Pancreas (tissue), 10 donors: ENCODE measurements around the gene HPN. TPM values are rescaled to one million over a fixed set of nuclear protein-coding genes. Genes with fewer than 3 reads are reported as not detected.

Experiments
- ATAC-seq, 4 donors: fragments of 200-7000 bp; cut with Tn5 transposase; one replicate each; pipeline versions ENCODE4 v1.8.0 to v1.9.1; 2020; ENCODE audit warnings: mild to moderate bottlenecking in 4 of 4, moderate library complexity in 4 of 4
- DNase-seq, 6 donors: peaks; one replicate each; pipeline ENCODE4 v3.0.0-alpha.2; 2020
- FAIRE-seq: peaks from 2 replicates; lab custom pipeline; 2012; peaks lifted over from hg19 to GRCh38; lab: Jason Lieb, UNC
- H3K27ac ChIP-seq, 4 donors: fragments of 200-600 bp; sonication (generic); 1 replicate in 3 of 4; 2 replicates in 1 of 4; pipeline versions ENCODE4 v1.5.0 to v1.8.0; 2020
- H3K27me3 ChIP-seq, 4 donors: fragments of 200-600 bp; one replicate each; pipeline ENCODE4 v1.8.0; 2021
- H3K36me3 ChIP-seq, 3 donors: fragments of 200-600 bp; sonication (generic) in 1 of 3; one replicate each; pipeline versions ENCODE4 v1.5.0 to v1.8.0; 2020 to 2021
- H3K4me1 ChIP-seq, 3 donors: fragments of 200-600 bp; one replicate each; pipeline ENCODE4 v1.8.0; 2021
- H3K4me3 ChIP-seq, 4 donors: fragments of 200-600 bp; sonication (generic) in 2 of 4; one replicate each; pipeline versions ENCODE4 v1.5.0 to v1.8.0; 2020 to 2021
- H3K9me3 ChIP-seq, 4 donors: fragments of 200-600 bp; one replicate each; pipeline ENCODE4 v1.8.0; 2021
- CTCF ChIP-seq, 4 donors: fragments of 200-600 bp; sonication (generic) in 3 of 4; IDR thresholded peaks; one replicate each; pipeline versions ENCODE4 v1.5.0 to v1.8.0; 2021; ENCODE audit warnings: antibody characterized with exemption in 4 of 4
- WGBS, 2 donors: extraction: QIAGEN DNeasy Blood & Tissue Kit; methylation state at CpG; one replicate each; pipeline ENCODE4 v1.1.7; 2013; 5-methylcytosine and 5-hydroxymethylcytosine counted together
- intact Hi-C, 3 donors: fragments of 100-400 bp; cut with DNase I; formaldehyde crosslinking; loops; one replicate each; pipeline versions ENCODE4 v1.11.1 to v1.14.2; 2022
- polyA plus RNA-seq, 2 donors: library from polyadenylated mRNA; stranded (reverse); fragments of 200-250 nt; gene quantifications; one replicate each; pipeline ENCODE4 v1.2.3, GENCODE V29; 2013
- total RNA-seq, 6 donors: library from RNA; stranded (reverse); fragmentation: NEBNext Ultra II Directional in 4 of 6; extraction: Animal tissue kit (Norgen Biotek cat#: 25700) in 4 of 6; gene quantifications; one replicate each; pipeline versions ENCODE4 v1.2.1 to v1.2.4, GENCODE V29; 2021 to 2023
- donor health status: healthy with polysubstance abuse.
- donor health status: DM: no; HTN: no; CAD: no; lungs with moderate emphysema.
- donor health status: DM: no; HTN: no; CAD: no.
- donor health status: control.
- donor health status: control.
- donor health status: Bipolar disorder and iron deficiency.
- donor health status: DM: yes; HTN: yes; CAD: no.
- donor health status: DM: no; HTN: no; CAD: no.
- donor health status: DM: no; HTN: no; CAD: no.
- donor health status: DM: yes; HTN: yes; CAD: no.

The HPN gene
- total and polyA plus RNA-seq, 8 donors: 93.0 to 238 (median 124) TPM

GRCh38 chr19:35085947-35086346, 44.4 kb downstream of the HPN start:
- no peak for ATAC-seq
- no peak for FAIRE-seq
- intact Hi-C loops: no loop called here
- H3K9me3 ChIP-seq: no peaks in the 10 kb centered on the region
- no peak for DNase-seq
- H3K4me3 ChIP-seq: no peak overlapping the region
- no peaks in the 10 kb centered on the region for H3K27me3 ChIP-seq
- H3K27ac ChIP-seq: no peak overlapping the region
- no peaks in the 10 kb centered on the region for H3K4me1 ChIP-seq
- TF ChIP-seq CTCF (IDR thresholded peaks at IDR 0.05): no peak
- H3K36me3 ChIP-seq: no peaks in the 10 kb centered on the region
- 73 to 77% methylated on average over 6 of the region's 6 CpGs for WGBS, 2 donors

- no peak for TF ChIP-seq CTCF (IDR thresholded peaks at IDR 0.05)
- Histone ChIP-seq H3K27me3 (no peaks in the 10 kb centered on the region), H3K36me3 (no peaks in the 10 kb centered on the region), H3K4me3 (no peak overlapping the region), H3K27ac (no peak overlapping the region), H3K4me1 (no peaks in the 10 kb centered on the region), H3K9me3 (no peaks in the 10 kb centered on the region)
- intact Hi-C loops: no loop called here
- FAIRE-seq (no peak), DNase-seq (no peak), ATAC-seq (no peak)
- 77 to 82% methylated on average over 8 of the region's 8 CpGs for WGBS, 2 donors
These were observed 44.9 kb downstream of the HPN start for GRCh38 chr19:35086455-35086854.

- Histone ChIP-seq H3K36me3 (no peaks in the 10 kb centered on the region), H3K4me3 (no peak overlapping the region), H3K4me1 (no peaks in the 10 kb centered on the region), H3K27me3 (no peaks in the 10 kb centered on the region), H3K9me3 (no peaks in the 10 kb centered on the region), H3K27ac (no peak overlapping the region)
- ATAC-seq (no peak), FAIRE-seq (no peak), DNase-seq (no peak)
- no peak for TF ChIP-seq CTCF (IDR thresholded peaks at IDR 0.05)
- intact Hi-C loops: no loop called here
These were observed 45.9 kb downstream of the HPN start for GRCh38 chr19:35087393-35087792.

- no peaks in the 10 kb centered on the region for H3K9me3 ChIP-seq
- no peak for TF ChIP-seq CTCF (IDR thresholded peaks at IDR 0.05)
- intact Hi-C loops: no loop called here
- no peak for ATAC-seq
- no peak overlapping the region for H3K4me3 ChIP-seq
- DNase-seq: no peak
- no peak overlapping the region for H3K27ac ChIP-seq
- FAIRE-seq: no peak
- WGBS, 2 donors: 85 to 89% methylated on average over 8 of the region's 8 CpGs
- no peaks in the 10 kb centered on the region for H3K36me3 ChIP-seq
- no peaks in the 10 kb centered on the region for H3K27me3 ChIP-seq
- H3K4me1 ChIP-seq: no peaks in the 10 kb centered on the region
These were observed 46.8 kb downstream of the HPN start for GRCh38 chr19:35088131-35088913.

GRCh38 chr19:35089554-35089953, 48.0 kb downstream of the HPN start:
- Histone ChIP-seq H3K27me3 (no peaks in the 10 kb centered on the region), H3K27ac (no peak overlapping the region), H3K4me3 (no peak overlapping the region), H3K36me3 (no peaks in the 10 kb centered on the region), H3K9me3 (no peaks in the 10 kb centered on the region), H3K4me1 (no peaks in the 10 kb centered on the region)
- DNase-seq: no peak
- FAIRE-seq: no peak
- TF ChIP-seq CTCF (IDR thresholded peaks at IDR 0.05): no peak
- WGBS, 2 donors: 49 to 50% methylated on average over 8 of the region's 8 CpGs
- no peak for ATAC-seq
- intact Hi-C loops: no loop called here
